Osteocyte (in vitro differentiated cells): ENCODE results near the gene RPSA. TPM values are rescaled to one million over a fixed set of nuclear protein-coding genes. Genes with fewer than 3 reads are reported as not detected.

ENCODE experiments used
- DNase-seq: peaks from one replicate; pipeline ENCODE4 v3.0.0; 2021; ENCODE audit warnings: mixed read lengths; ENCODE audit not compliant: unreplicated experiment; ENCODE audit errors: extremely low spot score
- H3K27ac Mint-ChIP-seq: one replicate; pipeline ENCODE4 v1.8.0; 2021; ENCODE audit warnings: mild to moderate bottlenecking, mixed read lengths; ENCODE audit not compliant: unreplicated experiment
- H3K27me3 Mint-ChIP-seq: one replicate; pipeline ENCODE4 v1.8.0; 2021; ENCODE audit warnings: mixed read lengths; ENCODE audit not compliant: unreplicated experiment
- H3K36me3 Mint-ChIP-seq: one replicate; pipeline ENCODE4 v1.8.0; 2021; ENCODE audit warnings: mixed read lengths; ENCODE audit not compliant: unreplicated experiment
- H3K4me1 Mint-ChIP-seq: one replicate; pipeline ENCODE4 v1.8.0; 2021; ENCODE audit warnings: mixed read lengths; ENCODE audit not compliant: unreplicated experiment
- H3K4me3 Mint-ChIP-seq: one replicate; pipeline ENCODE4 v1.8.0; 2021; ENCODE audit warnings: mild to moderate bottlenecking, moderate library complexity, mixed read lengths; ENCODE audit not compliant: unreplicated experiment
- H3K9me3 Mint-ChIP-seq: one replicate; pipeline ENCODE4 v1.8.0; 2021; ENCODE audit warnings: mixed read lengths; ENCODE audit not compliant: unreplicated experiment
- CTCF ChIP-seq: fragments of 200-600 bp; sonication (generic); IDR thresholded peaks from 2 replicates; pipeline ENCODE4 v1.5.0; 2021; ENCODE audit warnings: antibody characterized with exemption, mild to moderate bottlenecking, moderate library complexity
- total RNA-seq: library from RNA; stranded (reverse); gene quantifications from 2 replicates; pipeline ENCODE4 v1.2.1, GENCODE V29; 2021

The RPSA gene
- total RNA-seq, 1 donor from 2014 or later = 991 TPM

- DNase-seq = no peak
- no peak for TF ChIP-seq CTCF
- Mint-ChIP-seq H3K27me3 (peaks cover 3% of the 10 kb centered on the region), H3K27ac (no peak overlapping the region), H3K36me3 (no peaks in the 10 kb centered on the region), H3K9me3 (no peaks in the 10 kb centered on the region), H3K4me1 (peaks cover 9% of the 10 kb centered on the region), H3K4me3 (no peak overlapping the region)
Measured at GRCh38 chr3:39435006-39435748, 28.7 kb downstream of the RPSA start.

GRCh38 chr3:39438880-39439279 lies 32.4 kb downstream of the RPSA start:
- Mint-ChIP-seq H3K36me3 (no peaks in the 10 kb centered on the region), H3K27me3 (peaks cover 3% of the 10 kb centered on the region), H3K4me1 (peaks cover 1% of the 10 kb centered on the region), H3K9me3 (no peaks in the 10 kb centered on the region), H3K27ac (no peak overlapping the region), H3K4me3 (no peak overlapping the region)
- no peak for DNase-seq
- no peak for TF ChIP-seq CTCF

GRCh38 chr3:39440316-39440715 lies 33.8 kb downstream of the RPSA start:
- H3K4me3 Mint-ChIP-seq = no peak overlapping the region
- H3K36me3 Mint-ChIP-seq = no peaks in the 10 kb centered on the region
- no peak overlapping the region for H3K27ac Mint-ChIP-seq
- no peaks in the 10 kb centered on the region for H3K4me1 Mint-ChIP-seq
- peaks cover 12% of the 10 kb centered on the region for H3K27me3 Mint-ChIP-seq
- no peak for TF ChIP-seq CTCF
- H3K9me3 Mint-ChIP-seq = no peaks in the 10 kb centered on the region
- DNase-seq = peak; percentile 48

- H3K27me3 Mint-ChIP-seq = peaks cover 11% of the 10 kb centered on the region
- no peak overlapping the region for H3K27ac Mint-ChIP-seq
- no peak for TF ChIP-seq CTCF
- peaks cover 2% of the 10 kb centered on the region for H3K4me1 Mint-ChIP-seq
- H3K9me3 Mint-ChIP-seq = no peaks in the 10 kb centered on the region
- no peak for DNase-seq
- H3K4me3 Mint-ChIP-seq = no peak overlapping the region
- H3K36me3 Mint-ChIP-seq = no peaks in the 10 kb centered on the region
Measured at GRCh38 chr3:39443530-39443929, 37.0 kb downstream of the RPSA start.

- DNase-seq = no peak
- no peaks in the 10 kb centered on the region for H3K36me3 Mint-ChIP-seq
- no peak for TF ChIP-seq CTCF
- H3K4me1 Mint-ChIP-seq = peaks cover 2% of the 10 kb centered on the region
- H3K27ac Mint-ChIP-seq = no peak overlapping the region
- H3K27me3 Mint-ChIP-seq = peaks cover 11% of the 10 kb centered on the region
- no peaks in the 10 kb centered on the region for H3K9me3 Mint-ChIP-seq
- no peak overlapping the region for H3K4me3 Mint-ChIP-seq
Measured at GRCh38 chr3:39445927-39446326, 39.4 kb downstream of the RPSA start.
